H1 (cell line): ENCODE measurements around the gene MGMT. TPM values are rescaled to one million over a fixed set of nuclear protein-coding genes. Genes with fewer than 3 reads are reported as not detected.

ENCODE experiments used
- JUND ChIP-seq: IDR thresholded peaks from 2 replicates; pipeline ENCODE4 v1.6.1; 2011; ENCODE audit warnings: mild to moderate bottlenecking, improper control_type of control experiment, low read length
- RFX5 ChIP-seq: IDR thresholded peaks from 2 replicates; pipeline ENCODE4 v1.6.1; 2011; ENCODE audit warnings: low read depth, low read length, improper control_type of control experiment, borderline replicate concordance
- TAF7 ChIP-seq: optimal IDR thresholded peaks from 2 replicates; pipeline ENCODE3; 2011; ENCODE audit warnings: low read depth, mild to moderate bottlenecking, inconsistent platforms, low read length, moderate library complexity, borderline replicate concordance
- polyA plus RNA-seq, 7 experiments: library from polyadenylated mRNA; depleted of rRNA in 3 of 7; stranded (reverse) in 5 of 7; unstranded in 2 of 7; fragments of >200 nt in 5 of 7; fragments of 200-250 nt in 2 of 7; gene quantifications; 1 replicate in 5 of 7; 2 replicates in 1 of 7; 4 replicates in 1 of 7; pipeline versions ENCODE4 v1.2.1 to v1.2.3, GENCODE V29; 2011 to 2013; ENCODE audit warnings: missing spikeins in 2 of 7, mixed read lengths in 2 of 7
- total RNA-seq: library from RNA; stranded (reverse); fragmentation: NEBNext Ultra II Directional; extraction: Animal tissue kit (Norgen Biotek cat#: 25700); gene quantifications from 2 replicates; pipeline ENCODE4 v1.2.1, GENCODE V29; 2021

Gene MGMT
- total and polyA plus RNA-seq, 2 of the 8 experiments (the other 6 are each of a cell fraction or from before 2014, with no cell fraction given): 9.9 to 10.7 TPM

DNA sequence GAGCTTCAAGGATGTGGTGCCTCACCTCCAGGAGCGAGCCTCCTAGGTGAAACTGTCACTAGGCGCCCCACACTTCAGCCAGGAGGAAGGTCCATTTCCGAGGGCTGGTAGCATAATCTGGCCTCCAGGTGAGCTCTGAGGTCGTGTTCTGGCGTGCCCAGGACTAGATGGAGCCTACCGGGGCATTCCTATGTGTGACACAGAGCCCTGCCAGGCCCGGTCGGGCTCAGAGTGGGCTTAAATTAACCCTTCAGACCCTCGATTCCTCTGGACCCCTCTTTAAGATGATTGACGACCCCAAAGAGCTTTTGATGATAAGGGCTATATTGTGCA lies 263.9 kb downstream of the MGMT start (continued):
- TF ChIP-seq TAF7 (no peak), JUND (no peak), RFX5 (no peak)
